ENCODE results near the gene IRF5.
"Not testable (repeated sequence)": the region's sequence is repeated elsewhere in the genome, so short reads cannot be mapped to it uniquely, and the experiment has no call there.

Gene IRF5

DNA sequence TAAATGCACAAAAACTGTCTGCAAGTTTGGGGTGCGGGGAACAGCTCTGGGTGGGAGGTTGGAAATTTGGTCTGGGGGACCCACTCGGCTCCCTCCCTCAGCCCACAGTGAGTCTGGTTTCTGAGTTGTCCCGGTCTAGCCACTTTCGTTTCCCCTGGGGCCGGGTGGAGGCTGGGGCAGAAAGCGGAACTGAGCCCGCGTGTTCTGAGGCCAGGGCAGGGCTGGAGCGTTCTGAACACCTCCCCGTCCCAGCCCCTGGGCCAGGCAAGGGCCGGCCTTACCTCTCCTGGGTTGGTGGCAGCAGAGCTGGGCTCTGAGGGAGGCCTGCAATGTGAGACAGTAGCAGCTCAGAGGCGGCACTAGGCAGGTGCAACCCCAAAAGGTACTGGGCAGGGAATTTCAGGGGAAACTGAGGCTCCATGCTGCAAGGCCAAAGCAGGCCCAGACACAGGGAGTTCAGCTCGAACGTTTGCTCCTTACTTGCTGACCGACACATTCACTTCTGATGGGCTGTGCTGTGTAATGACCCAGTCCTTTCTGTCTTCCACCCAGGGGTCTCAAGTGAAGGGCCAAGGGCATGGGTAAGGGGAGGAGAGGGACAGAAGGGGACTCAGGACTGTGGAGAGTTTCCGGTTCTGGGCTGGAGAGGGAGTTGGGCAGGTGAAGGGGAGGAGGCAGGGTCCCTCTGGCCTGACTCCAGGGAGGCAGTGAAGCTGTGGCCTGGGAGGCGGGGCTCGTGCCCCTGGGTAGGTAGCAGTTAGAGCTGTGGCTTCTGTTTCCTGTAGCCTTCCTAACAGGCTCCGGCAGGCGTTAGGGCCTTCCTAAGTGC, 3.0 kb downstream of the IRF5 start:
- no peak for DNase-seq

DNA sequence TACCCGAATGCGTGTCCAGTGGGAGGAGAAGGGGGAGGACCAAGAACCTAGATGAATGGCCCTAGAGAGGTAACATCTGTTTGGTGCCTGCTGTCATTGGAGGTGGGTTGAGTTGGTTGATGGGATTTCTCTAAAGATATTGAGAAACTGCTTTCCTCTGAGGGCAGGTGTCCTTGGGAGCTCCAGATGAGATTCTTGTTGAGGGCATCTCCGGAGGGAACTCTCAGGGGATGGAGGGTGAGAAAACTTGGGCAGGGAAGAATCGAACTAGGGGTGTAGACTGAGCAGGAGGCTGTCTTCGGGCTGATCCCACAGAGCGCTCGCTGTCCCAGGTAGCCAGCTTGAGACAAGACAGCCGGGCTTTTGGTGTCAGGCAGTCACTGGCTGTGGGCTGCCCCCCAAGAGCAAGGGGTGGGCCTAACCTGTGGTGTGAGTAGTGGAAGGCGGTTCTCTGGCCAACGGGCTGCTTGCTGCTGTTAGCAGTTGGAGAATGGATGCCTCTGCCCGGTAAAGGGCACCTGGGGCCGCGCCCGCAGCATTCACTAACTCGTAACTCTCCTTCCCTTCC, 3.7 kb downstream of the IRF5 start:
- DNase-seq: no peak

DNA sequence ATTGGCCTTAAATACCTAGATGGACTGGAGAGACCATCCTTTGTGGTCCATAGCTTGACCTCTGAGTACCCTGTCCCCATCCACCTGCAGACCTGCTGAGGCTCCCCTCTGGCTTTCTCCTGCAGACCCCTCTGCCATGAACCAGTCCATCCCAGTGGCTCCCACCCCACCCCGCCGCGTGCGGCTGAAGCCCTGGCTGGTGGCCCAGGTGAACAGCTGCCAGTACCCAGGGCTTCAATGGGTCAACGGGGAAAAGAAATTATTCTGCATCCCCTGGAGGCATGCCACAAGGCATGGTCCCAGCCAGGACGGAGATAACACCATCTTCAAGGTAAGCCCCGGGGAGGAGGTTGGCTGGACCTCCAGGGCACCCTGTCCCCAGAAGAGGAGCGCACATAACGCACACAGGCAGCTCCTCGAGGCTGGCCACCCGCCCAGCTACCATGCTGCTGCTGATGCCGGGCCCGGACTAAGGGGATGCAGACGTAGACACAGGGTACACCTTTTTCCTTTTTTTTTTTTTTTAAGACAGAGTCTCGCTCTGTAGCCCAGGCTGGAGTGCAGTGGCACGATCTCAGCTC, 4.3 kb downstream of the IRF5 start:
- no peak for DNase-seq

DNA sequence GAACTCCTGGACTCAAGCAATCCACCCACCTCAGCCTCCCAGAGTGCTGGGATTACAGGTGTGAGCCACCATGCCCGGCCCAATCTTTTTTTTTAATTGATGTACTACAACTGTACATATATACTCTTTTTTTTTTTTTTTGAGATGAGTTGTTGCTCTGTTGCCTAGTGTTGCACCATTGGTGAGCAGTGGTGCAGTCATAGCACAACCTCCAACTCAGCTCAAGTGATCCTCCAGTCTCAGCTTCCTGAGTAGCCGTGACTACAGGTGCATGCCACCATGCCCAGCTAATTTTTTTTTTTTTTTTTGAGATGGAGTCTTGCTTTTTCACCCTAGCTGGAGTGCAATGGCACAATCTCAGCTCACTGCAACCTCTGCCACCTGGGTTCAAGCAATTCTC, 5.5 kb downstream of the IRF5 start:
- not testable (repeated sequence) for DNase-seq

DNA sequence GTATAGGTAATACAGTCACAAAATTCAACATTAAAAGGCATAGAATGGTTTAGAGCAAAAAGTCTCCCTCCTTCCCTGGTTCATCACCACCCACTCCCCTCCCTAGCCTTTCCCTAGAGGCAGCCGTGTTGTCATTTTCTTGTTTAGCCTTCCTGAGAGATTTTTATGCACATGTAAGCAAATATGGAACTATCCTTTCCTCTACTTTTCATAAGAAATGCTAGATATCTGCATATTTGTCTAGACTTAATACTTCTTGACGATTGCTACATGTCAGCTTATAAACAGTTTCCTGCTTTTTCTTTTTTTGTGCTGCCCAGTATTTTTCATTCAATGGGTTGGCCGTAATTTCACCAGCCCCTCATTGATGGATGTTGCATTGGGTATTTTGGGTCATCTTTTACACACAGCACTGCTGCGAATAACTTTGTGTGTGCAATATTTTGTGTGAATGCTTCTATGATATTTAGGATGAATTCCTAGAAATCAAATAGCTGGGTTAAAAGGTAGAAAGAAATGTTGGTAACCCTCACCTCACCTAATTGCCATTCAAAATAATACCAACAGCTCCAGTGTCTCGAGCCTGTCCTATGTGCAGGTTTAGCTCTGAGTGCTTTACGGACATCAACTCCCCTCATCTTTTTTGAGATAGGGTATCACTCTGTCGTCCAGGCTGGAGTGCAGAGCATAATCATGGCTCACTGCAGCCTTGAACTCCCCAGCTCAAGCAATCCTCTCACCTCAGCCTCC, 6.9 kb downstream of the IRF5 start:
- no peak for DNase-seq

DNA sequence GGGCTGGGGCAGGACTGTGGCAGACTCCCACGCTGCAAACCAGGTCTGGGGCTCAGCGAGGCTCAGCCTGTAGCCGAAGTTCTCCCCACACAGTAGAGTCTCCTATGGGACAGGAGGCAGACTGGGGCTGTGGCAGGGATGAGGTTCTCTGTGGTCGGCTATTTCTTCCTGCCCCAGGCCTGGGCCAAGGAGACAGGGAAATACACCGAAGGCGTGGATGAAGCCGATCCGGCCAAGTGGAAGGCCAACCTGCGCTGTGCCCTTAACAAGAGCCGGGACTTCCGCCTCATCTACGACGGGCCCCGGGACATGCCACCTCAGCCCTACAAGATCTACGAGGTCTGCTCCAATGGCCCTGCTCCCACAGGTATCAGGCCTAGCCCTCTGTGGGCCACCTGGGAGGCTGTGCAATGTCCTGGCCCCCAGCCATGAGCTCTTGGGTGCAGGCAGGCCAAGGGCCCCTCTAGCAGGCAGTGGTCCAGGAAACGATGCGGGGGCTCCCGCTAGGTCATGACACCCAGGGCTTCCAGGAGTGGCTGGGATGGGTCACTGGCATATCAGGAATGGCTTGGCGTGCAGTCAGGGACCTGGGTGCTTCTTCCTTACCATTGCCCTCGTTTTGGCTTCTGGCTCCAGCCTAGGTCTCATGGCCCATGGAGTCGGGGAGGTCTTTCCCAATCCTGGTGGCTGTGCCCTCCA, 8.1 kb downstream of the IRF5 start:
- DNase-seq: no peak

DNA sequence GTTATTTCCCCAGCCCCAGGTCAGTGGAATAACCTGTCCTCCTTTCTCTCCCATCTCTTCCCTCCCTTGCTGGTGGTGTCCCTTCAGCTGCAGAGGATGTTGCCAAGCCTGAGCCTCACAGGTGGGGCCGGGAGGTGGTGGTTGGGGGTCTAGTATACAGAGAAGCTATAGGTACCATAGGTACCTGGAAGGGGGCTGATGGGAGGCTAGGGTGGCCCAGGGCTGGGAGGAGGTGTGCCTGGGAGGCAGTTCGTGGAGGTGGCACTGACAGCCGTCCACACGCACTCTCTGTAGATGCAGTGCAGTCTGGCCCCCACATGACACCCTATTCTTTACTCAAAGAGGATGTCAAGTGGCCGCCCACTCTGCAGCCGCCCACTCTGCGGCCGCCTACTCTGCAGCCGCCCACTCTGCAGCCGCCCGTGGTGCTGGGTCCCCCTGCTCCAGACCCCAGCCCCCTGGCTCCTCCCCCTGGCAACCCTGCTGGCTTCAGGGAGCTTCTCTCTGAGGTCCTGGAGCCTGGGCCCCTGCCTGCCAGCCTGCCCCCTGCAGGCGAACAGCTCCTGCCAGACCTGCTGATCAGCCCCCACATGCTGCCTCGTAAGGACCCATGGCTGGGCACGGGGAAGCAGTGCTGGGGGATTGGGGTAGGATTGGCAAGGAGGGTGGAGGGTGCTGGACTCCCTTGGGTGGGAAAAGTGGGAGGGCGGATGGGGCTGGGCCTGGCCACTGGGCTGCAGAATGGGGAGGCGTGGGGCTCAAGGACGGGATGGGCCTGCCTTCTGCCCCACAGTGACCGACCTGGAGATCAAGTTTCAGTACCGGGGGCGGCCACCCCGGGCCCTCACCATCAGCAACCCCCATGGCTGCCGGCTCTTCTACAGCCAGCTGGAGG, 9.5 kb downstream of the IRF5 start:
- no peak for DNase-seq

DNA sequence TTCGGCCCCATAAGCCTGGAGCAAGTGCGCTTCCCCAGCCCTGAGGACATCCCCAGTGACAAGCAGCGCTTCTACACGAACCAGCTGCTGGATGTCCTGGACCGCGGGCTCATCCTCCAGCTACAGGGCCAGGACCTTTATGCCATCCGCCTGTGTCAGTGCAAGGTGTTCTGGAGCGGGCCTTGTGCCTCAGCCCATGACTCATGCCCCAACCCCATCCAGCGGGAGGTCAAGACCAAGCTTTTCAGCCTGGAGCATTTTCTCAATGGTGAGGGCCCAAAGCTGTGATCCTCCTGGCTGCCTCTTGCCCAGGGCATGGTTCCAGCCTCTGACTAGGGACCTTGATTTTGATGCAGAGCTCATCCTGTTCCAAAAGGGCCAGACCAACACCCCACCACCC, 10.1 kb downstream of the IRF5 start:
- DNase-seq: no peak

DNA sequence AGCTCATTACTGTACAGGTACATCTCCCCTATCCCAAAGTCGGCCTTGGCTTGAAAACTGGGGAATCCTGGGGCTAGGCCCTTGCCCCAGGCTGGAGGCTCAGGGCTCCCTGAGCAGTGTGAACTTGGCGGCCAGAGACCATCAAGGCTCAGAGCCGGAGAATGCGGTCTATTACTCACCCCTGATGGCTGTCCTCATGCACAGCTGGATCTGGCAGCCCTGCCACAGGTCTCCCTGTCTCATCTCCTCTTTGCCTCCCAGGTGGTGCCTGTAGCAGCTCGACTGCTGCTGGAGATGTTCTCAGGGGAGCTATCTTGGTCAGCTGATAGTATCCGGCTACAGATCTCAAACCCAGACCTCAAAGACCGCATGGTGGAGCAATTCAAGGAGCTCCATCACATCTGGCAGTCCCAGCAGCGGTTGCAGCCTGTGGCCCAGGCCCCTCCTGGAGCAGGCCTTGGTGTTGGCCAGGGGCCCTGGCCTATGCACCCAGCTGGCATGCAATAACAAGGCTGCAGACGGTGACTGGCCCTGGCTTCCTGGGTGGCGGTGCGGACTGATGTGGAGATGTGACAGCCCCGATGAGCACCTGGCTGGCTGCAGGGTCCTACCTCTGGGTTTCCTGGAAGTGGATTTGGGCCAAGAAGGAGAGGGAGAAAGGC, 10.7 kb downstream of the IRF5 start:
- no peak for DNase-seq

DNA sequence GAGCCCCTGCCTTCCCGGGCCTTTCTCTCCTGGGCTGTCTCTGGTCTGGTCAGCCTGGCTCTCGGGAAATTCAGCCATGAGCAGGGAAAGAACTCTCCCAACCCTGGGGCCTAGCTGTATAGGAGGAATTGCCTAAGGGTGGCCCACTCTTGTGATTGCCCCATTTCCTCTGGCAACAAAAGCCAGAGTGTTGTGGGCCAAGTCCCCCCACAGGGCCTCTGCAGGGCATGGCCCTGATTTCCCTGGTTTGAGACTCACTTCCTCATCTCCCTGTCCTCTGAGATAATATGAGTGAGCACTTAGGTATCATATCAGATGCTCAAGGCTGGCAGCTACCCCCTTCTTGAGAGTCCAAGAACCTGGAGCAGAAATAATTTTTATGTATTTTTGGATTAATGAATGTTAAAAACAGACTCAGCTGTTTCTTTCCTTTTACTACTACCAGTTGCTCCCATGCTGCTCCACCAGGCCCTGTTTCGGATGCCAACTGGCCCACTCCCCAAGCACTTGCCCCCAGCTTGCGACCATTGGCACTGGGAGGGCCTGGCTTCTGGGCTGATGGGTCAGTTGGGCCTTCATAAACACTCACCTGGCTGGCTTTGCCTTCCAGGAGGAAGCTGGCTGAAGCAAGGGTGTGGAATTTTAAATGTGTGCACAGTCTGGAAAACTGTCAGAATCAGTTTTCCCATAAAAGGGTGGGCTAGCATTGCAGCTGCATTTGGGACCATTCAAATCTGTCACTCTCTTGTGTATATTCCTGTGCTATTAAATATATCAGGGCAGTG, 11.4 kb downstream of the IRF5 start:
- DNase-seq: no peak

DNA sequence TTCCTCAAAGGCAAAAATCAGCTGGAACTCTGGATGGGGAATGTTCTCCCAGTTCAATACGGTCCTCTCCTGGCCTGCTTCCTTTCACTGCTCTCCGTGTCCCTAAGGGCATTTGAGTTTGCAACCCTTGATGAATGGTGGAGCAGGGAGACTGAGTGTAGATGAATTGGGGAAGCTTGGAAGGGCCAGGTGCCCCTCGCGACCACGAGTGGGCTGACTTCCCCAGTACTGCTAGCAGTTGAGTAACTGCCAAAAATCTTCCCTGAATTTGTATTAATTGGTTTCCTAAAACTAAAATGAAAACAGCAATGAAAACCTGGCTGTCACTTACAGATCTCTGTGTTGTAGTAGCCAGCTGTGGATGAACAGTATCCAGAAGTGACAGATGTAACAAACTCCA, 13.6 kb downstream of the IRF5 start:
- DNase-seq: no peak

DNA sequence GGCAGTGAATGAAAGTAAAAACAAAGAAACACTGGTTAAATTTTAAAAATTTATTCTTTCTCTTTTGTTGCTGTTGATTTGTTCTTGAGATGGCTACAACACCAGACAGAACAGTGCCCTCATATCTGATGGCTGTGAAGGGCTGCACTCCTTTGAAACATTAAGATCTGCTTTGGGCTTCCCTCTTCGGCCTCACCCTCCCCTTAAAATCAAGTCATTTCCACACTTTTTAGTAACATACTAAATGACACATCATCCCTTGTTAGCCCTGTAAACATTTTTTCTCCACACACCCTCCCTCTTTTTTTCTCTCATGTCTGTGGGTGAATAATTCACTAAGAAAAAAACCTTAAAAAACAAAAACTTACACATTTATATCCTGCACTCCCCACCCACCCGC, 16.4 kb downstream of the IRF5 start:
- no peak for DNase-seq

DNA sequence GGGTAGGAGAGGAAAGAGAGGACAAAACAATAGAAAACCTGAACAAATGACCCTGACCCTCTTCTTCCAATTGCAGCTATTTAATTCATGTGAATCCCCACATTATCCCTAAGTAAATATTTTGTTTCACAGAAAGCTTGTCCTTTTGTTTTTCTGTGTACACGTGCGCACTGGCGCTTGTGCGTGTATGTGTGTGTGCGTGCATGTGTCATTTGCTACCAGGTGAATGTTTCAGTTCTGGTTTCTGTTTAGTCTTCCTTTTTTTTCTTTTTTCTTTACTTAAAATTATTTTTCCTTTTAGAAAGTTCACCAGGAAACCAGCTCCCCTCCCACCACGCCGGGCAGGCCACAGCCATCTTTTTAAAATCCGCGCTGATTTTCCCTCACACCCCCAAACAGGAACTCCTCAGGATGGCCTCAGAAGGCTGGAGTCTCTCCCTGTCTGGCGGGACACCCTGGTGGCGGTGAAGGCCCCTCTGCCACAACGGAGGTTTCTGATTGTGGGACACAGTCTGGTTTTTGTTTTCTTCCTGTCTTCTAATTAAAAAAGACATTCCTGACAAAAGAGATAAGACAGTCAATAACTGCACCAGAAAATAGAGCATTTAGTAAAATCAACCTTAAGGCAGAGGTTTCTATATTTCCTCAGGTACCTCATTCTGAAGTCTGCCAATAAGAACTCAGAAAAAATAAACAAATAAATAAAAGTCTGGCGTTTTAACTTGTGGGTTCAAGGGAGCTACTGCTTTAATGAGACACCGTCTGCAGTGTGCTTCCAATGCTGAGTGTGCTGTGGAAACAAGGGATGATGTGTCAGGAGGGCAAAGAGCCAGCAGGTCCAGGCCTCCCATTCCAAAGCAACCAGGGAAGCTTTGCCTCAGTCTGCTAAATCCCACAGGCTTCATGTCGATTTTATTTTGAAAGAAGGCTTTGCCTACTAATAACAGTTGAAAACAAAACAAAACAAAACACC, 17.4 kb downstream of the IRF5 start:
- DNase-seq: no peak

DNA sequence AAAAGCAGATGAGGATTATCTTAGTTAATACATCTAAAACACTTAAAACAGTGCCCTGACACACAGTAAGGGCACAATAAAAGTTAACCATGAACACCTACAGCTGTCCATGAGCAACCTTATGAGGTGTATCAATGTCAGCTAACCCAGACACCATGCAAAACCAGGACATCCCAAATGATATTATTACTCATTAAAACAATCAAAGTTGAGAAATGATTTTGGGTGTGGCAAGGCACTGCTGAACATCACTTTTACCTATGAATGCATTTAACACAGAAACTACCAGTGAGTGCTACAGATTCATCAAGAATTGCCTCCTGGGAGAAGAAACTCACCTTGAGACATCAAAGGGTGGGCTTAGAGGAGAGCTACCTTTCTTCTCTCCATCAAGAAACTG, 18.3 kb downstream of the IRF5 start:
- DNase-seq: no peak

DNA sequence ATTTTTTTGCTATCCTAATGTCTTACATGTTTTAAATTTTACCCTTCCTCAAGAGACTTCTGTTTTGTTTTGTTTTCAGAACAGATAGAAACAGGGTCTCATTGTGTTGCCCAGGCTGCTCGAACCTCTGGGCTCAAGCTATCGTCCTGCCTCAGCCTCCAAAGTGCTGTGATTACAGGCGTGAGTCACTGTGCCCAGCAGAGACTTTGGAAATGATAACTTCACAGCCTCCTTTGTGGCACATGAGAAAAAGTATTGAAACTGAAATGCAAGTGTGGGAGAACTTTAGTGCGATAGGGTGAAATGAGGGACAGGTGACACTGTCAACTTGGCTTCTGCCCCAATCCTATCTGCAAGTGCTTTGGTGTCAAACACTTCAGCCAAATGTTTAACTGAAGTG, 21.6 kb downstream of the IRF5 start:
- peak in 1 of 2 experiments; percentile 38 for DNase-seq

DNA sequence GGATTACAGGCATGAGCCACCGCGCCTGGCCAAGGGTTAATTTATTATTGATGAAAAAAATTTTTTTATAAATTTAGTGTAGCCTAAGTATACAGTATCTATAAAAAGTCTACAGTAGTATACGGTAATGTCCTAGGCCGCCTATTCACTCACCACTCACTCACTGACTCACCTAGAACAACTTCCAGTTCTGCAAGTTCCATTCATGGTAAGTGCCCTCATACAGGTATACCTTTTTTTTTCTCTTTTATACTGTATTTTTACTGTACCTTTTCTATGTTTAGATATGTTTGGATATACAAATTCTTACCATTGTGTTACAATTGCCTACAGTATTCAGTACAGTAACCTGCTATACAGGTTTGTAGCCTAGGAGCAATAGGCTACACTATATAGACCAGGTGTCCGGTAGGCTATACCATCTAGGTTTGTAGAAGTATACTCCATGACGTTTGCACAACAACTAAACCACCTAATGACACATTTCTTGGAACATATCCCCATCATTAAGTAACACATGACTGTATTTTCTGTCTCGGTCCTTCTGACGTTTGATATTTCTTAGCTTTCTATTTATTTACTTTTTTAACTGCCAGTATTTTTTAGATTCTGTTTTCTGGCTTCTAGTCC, 23.4 kb downstream of the IRF5 start:
- DNase-seq: no peak

DNA sequence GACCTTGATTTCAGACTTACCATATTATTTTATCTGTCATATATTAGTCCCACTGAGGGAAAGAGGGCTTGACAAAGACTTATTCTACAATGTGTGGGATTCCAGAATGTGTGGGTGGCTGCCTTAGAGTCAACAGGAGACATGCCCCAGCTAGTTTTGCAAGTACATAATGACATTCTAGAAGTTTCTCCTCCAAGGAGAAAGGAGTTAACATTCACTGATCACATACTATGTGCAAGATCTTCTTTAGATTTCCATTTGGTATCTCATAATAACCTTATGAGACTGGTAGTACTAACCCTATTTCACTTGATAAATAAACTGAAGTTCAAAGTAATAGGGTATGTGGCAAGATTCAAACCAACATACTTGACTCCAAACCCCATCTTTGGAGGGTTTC, 25.2 kb downstream of the IRF5 start:
- no peak for DNase-seq

DNA sequence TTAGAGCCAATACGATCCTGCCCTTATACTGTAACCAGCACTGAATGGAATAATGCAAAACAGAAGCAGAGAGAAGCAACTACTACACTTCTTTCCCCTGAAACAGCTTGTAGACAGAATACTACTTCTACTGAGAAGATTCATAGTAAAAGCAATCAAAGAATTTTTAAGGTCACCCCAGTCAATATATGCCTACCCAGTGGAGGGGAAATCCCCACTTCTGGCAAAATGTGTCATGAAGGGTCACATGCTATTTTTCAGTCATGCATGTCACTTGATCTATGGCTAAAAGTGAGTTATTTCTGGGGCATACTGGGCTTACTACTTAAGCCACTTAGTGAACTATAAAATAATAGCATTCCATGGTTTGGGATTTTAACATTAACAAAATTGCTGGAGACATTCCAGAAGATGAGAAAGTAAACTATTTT, 25.6 kb downstream of the IRF5 start:
- peak; percentile 26 to 53 for DNase-seq

DNA sequence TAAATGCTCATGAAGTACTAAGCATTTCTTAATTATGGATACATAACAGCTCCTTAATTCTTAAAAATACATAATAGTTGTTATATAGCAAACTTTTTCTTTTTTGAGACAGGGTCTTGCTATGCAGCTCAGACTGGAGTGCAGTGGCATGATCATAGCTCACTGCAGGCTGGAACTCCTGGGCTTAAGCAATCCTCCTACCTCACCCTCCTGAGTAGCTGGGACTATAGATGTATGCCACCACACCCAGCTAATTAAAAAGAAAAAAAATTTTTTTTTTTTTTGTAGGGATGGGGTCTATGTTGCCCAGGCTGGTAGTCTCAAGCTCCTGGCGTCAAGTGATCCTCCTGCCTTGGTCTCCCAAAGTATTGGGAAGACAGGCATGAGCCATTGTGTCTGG, 30.9 kb downstream of the IRF5 start:
- no peak for DNase-seq
